ES-I3 (cell line): ENCODE results near the gene FAM174C.
A peak's percentile ranks its signal among the peaks of the same experiment; 100 is the strongest.
"Not testable (repeated sequence)": the region's sequence is repeated elsewhere in the genome, so short reads cannot be mapped to it uniquely, and the experiment has no call there.

Experiments
- H3K36me3 ChIP-seq: 2 replicates; pipeline ENCODE4 v1.6.1; 2013; ENCODE audit warnings: mild to moderate bottlenecking, low read length, control low read depth, moderate library complexity; ENCODE audit not compliant: insufficient read depth
- H3K4me1 ChIP-seq: 2 replicates; pipeline ENCODE4 v1.6.1; 2013; ENCODE audit warnings: mild to moderate bottlenecking, control low read depth, low read length; ENCODE audit not compliant: insufficient read depth
- H3K9ac ChIP-seq: 2 replicates; pipeline ENCODE4 v1.6.1; 2013; ENCODE audit warnings: low read depth, mild to moderate bottlenecking, low read length, moderate library complexity
- H3K9me3 ChIP-seq: 2 replicates; pipeline ENCODE4 v1.6.1; 2013; ENCODE audit warnings: mild to moderate bottlenecking, low read length, moderate library complexity; ENCODE audit not compliant: control insufficient read depth, insufficient read depth

The FAM174C gene

DNA sequence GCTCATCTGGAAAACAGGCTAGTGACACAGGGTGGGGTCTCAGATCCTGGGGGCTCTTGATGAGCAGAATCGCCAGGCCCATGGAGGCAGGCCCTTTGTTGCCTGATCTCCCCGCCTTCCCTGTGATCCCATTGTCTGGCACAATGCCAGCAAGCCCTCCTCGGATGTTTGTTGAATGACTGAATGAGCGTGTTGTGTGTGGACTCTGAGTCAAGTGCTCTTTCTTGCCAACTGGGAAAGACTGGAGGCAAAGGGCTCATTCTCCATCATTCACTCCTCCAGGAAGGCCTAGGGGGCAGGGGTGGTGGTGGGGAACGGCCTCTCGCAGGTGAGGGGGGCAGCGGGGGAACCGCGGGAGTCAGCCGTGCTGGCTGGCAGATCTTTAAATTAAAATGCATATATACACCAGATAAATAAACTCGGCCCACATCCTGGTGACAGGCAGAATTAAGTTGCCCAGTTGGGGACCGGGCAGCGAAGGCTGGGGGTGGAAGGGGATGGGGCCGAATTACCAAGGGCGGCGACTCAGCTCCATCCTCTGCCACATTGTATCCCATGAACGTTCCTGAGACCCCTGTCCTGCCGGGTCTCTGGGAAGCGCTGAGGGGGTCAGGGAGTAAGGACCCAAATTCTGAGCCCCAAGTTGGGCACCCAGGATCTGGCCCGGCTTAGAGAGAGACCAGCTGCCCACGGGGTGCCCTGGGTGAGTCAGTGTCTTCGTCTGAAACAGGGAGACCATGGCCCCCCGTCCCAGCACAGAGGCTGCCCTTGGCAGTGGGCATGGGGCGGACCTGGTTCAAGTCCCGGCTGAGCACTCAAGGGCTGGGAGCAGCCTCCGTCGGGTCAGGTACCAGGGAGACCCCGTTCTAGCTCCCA lies 34.9 kb downstream of the FAM174C start:
- Histone ChIP-seq H3K4me1 (no peaks in the 10 kb centered on the region; the same call in 1 of the 2 replicates), H3K9ac (no peak overlapping the region), H3K9me3 (no peaks in the 10 kb centered on the region), H3K36me3 (no peaks in the 10 kb centered on the region)

GRCh38 chr19:1310853-1311180 lies 35.5 kb downstream of the FAM174C start:
- Histone ChIP-seq H3K4me1 (no peaks in the 10 kb centered on the region; the same call in 1 of the 2 replicates), H3K9ac (no peak overlapping the region), H3K9me3 (no peaks in the 10 kb centered on the region), H3K36me3 (no peaks in the 10 kb centered on the region)

GRCh38 chr19:1311543-1312091 lies 36.3 kb downstream of the FAM174C start:
- Histone ChIP-seq H3K9me3 (no peaks in the 10 kb centered on the region), H3K9ac (no peak overlapping the region), H3K36me3 (no peaks in the 10 kb centered on the region), H3K4me1 (no peaks in the 10 kb centered on the region; the same call in 1 of the 2 replicates)

GRCh38 chr19:1312767-1313694 lies 37.7 kb downstream of the FAM174C start:
- H3K9ac ChIP-seq, result no peak overlapping the region
- H3K4me1 ChIP-seq, result no peaks in the 10 kb centered on the region; the same call in 1 of the 2 replicates
- no peaks in the 10 kb centered on the region for H3K9me3 ChIP-seq
- no peaks in the 10 kb centered on the region for H3K36me3 ChIP-seq

GRCh38 chr19:1313695-1314613 lies 38.6 kb downstream of the FAM174C start:
- Histone ChIP-seq H3K9me3 (no peaks in the 10 kb centered on the region), H3K4me1 (no peaks in the 10 kb centered on the region; the same call in 1 of the 2 replicates), H3K9ac (no peak overlapping the region), H3K36me3 (no peaks in the 10 kb centered on the region)

DNA sequence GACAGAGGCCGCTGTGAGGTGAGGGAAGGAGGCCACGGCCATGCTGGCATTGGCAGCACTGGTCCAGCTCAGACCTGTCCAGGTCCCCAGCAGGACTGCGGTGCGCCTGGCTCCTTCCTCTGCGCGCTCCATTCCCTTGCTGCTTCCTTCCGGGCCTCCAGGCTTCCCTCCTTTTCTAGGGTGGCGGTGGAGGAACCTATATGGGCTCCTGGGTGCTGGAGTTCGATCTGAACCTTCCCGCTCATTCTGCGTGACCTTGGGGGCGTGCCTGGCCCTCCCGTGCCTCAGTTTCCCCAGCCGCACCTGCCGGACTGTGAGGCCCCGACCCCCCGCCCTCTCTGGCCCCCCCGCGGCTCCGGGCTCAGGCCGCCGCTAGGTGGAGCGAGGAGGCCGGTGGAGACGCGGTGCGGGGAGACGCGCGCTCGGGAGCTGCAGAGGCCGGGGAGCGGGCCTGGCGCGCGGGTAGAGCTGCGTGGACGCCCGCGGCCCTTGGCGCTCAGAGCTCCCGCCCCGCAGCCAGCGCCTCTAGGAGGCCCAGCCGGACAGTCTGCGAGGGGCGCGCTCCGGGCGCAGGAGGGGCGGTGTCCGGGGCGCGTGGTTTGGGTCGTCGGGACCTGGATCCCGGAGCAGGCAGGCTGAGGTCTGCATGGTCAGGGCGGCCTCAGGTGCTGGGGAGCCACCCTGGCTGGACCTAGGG lies 40.3 kb downstream of the FAM174C start:
- Histone ChIP-seq H3K36me3 (no peaks in the 10 kb centered on the region), H3K9ac (peak overlapping the region; percentile 46; the same call in 1 of the 2 replicates), H3K9me3 (no peaks in the 10 kb centered on the region), H3K4me1 (no peaks in the 10 kb centered on the region; the same call in 1 of the 2 replicates)

GRCh38 chr19:1316466-1316865 lies 41.1 kb downstream of the FAM174C start:
- Histone ChIP-seq H3K9ac (no peak overlapping the region), H3K9me3 (no peaks in the 10 kb centered on the region), H3K4me1 (no peaks in the 10 kb centered on the region; the same call in 1 of the 2 replicates), H3K36me3 (no peaks in the 10 kb centered on the region)

DNA sequence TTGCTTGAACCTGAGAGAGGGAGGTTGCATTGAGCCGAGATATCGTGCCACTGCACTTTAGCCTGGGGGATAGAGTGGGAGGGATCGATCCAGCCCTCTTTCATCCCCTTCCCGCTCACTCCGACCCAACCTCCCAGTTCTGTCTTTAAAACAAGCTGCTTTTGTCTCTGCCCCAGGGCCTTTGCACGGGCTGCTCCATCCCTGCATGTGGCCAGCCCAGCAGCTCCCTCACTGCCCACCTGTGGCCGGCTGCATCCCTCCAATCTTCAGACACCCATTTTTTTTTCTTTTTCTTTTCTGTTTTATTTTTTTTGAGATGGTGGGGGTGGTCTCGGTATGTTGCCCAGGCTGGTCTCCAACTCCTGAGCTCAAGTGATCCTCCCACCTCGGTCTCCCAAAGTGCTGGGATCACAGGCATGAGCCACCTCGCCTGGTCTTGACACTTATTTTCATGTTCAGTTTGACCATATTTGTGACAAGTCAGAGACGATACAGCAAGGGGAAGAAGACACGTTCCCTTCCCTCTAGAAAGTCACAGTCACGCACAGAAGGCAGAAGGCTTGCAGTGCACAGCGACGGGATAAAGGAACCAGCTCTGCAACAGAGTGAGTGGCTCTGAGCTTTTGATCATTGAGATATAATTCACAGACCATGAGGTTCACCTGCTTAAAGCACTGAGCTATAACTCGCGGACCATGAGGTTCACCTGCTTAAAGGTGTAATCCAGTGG lies 42.1 kb downstream of the FAM174C start:
- Histone ChIP-seq H3K36me3 (no peaks in the 10 kb centered on the region), H3K9me3 (no peaks in the 10 kb centered on the region), H3K9ac (no peak overlapping the region), H3K4me1 (no peaks in the 10 kb centered on the region; the same call in 1 of the 2 replicates)

DNA sequence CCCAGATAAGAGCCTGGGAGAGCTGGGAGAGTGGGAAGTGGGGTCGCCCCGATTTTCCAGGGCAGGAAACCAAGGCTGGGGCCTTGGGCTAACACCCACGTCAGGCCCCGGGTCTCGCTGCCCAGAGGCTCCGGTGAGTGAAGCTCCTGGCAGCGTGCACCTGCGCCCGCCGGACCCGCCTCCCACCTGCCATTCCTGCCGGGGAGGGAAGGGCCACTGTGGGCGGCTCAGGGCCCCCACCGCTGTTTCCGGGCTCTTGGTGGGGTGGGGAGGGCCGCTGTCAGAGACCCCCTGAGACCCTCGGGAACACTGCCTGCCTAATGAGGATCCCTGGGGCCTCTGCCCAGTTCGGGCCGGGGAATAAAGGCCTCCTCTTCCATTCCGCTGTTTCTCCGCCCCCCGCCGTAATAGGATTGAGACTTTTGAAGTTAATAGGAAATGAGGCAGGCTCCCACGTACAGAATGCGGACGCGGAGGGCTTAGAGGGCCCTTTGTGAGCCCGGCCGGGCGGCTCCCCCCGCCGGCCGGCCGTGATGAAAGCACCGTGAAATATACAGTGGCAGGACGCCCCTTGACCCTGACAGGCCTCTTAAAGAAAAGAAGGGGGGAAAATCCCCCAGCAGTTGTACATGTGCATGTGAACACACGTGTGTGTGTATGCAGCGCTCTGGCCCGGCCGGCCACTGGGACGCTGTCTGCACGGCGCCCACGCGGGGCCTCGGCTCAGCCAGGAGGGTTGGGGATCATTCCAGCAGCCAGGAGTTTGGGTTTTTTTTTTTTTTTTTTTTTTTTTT lies 43.5 kb downstream of the FAM174C start:
- Histone ChIP-seq H3K4me1 (no peaks in the 10 kb centered on the region), H3K9me3 (no peaks in the 10 kb centered on the region), H3K9ac (no peak overlapping the region), H3K36me3 (no peaks in the 10 kb centered on the region)

GRCh38 chr19:1320282-1320650 lies 44.9 kb downstream of the FAM174C start:
- not testable (repeated sequence) for H3K9ac ChIP-seq, H3K9me3 ChIP-seq, H3K36me3 ChIP-seq, H3K4me1 ChIP-seq

DNA sequence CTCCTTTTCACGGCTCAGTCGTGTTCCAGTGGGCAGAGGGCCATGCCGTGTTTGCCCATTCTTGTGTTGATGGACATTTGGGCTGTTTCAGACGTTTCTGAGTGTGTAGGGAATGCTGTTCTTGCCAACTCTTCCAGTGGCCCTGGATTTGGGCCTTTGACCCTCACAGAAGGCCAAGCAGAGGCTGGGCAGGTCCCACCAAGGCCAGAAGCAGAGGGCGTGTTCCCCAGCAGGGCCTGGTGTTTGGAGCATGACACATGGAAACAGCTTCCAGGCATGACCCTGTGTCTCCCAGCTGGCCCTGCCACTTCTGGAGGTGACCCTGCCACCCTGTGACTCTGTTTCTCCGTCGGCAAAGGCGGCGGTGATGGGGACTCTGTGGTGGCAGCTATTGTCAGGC lies 46.2 kb downstream of the FAM174C start:
- no peak overlapping the region for H3K9ac ChIP-seq
- no peaks in the 10 kb centered on the region for H3K36me3 ChIP-seq
- H3K4me1 ChIP-seq, result no peaks in the 10 kb centered on the region
- no peaks in the 10 kb centered on the region for H3K9me3 ChIP-seq
